Uterus (tissue), 4 donors: ENCODE data around the gene RNU5B-1. TPM values are rescaled to one million over a fixed set of nuclear protein-coding genes. Genes with fewer than 3 reads are reported as not detected.

Experiments used
- DNase-seq, 2 donors: peaks; one replicate each; pipeline ENCODE4 v3.0.0-alpha.2; 2019 to 2020
- H3K27ac ChIP-seq, 2 donors: fragments of 200-600 bp; sonication (generic); 1 replicate in 1 of 2; 2 replicates in 1 of 2; pipeline ENCODE4 v1.5.1; 2016 to 2018
- H3K27me3 ChIP-seq, 2 donors: fragments of 200-600 bp; sonication (generic); one replicate each; pipeline ENCODE4 v1.5.1; 2018 to 2019; ENCODE audit warnings: control low read depth in 1 of 2
- H3K36me3 ChIP-seq, 2 donors: fragments of 200-600 bp; sonication (generic); one replicate each; pipeline ENCODE4 v1.5.1; 2019; ENCODE audit warnings: control low read depth in 1 of 2
- H3K4me1 ChIP-seq, 2 donors: fragments of 200-600 bp; sonication (generic); one replicate each; pipeline ENCODE4 v1.5.1; 2018 to 2019; ENCODE audit warnings: control low read depth in 1 of 2
- H3K4me3 ChIP-seq, 2 donors: fragments of 200-600 bp; sonication (generic); 1 replicate in 1 of 2; 2 replicates in 1 of 2; pipeline ENCODE4 v1.5.1; 2018 to 2019; ENCODE audit warnings: mild to moderate bottlenecking in 1 of 2
- H3K9me3 ChIP-seq, 2 donors: fragments of 200-600 bp; sonication (generic); one replicate each; pipeline ENCODE4 v1.5.1; 2019; ENCODE audit warnings: control low read depth in 1 of 2
- CTCF ChIP-seq, 4 experiments: fragments of 200-600 bp in 2 of 4; fragments of 450-650 bp in 2 of 4; sonication (generic) in 2 of 4; IDR thresholded peaks; one replicate each; pipeline ENCODE4 v1.5.1; 2016 to 2019; ENCODE audit warnings: antibody characterized with exemption in 4 of 4, mild to moderate bottlenecking in 2 of 4, moderate library complexity in 1 of 4
- POLR2A ChIP-seq, 2 donors: fragments of 450-650 bp; IDR thresholded peaks; one replicate each; pipeline ENCODE4 v1.6.1; 2016; ENCODE audit warnings: antibody characterized with exemption in 2 of 2, mild to moderate bottlenecking in 1 of 2, moderate library complexity in 1 of 2
- intact Hi-C: fragments of 100-400 bp; cut with DNase I; formaldehyde crosslinking; loops from one replicate; pipeline ENCODE4 v1.15.1; 2023; ENCODE audit warnings: low total_unique reads
- total RNA-seq, 4 donors: library from RNA; depleted of rRNA in 3 of 4; stranded (reverse); fragments of >200 nt in 3 of 4; gene quantifications; one replicate each; pipeline versions ENCODE4 v1.1.0 to v1.2.4, GENCODE V29; 2014 to 2023
- donor health status: DM: yes; HTN: yes; CAD: no.

Gene RNU5B-1
- total RNA-seq, 4 donors from 2014 or later, result 34.0 TPM; not detected in 3

- no peaks in the 10 kb centered on the region for H3K9me3 ChIP-seq
- TF ChIP-seq CTCF (IDR thresholded peaks at IDR 0.05) (no peak), POLR2A (IDR thresholded peaks at IDR 0.05) (no peak)
- H3K27ac ChIP-seq, result no peak overlapping the region
- no peaks in the 10 kb centered on the region for H3K36me3 ChIP-seq
- no peak for DNase-seq
- intact Hi-C loops, result no loop called here
- no peaks in the 10 kb centered on the region for H3K27me3 ChIP-seq
- no peak overlapping the region for H3K4me3 ChIP-seq
- H3K4me1 ChIP-seq, result no peaks in the 10 kb centered on the region
These were observed 26.0 kb upstream of the RNU5B-1 start for GRCh38 chr15:65278480-65278879.

- no peak for DNase-seq
- intact Hi-C loops, result no loop called here
These were observed 19.0 kb upstream of the RNU5B-1 start for GRCh38 chr15:65285291-65286068.

GRCh38 chr15:65286069-65286703, 18.3 kb upstream of the RNU5B-1 start:
- TF ChIP-seq CTCF (IDR thresholded peaks at IDR 0.05) (no peak), POLR2A (IDR thresholded peaks at IDR 0.05) (no peak)
- DNase-seq, result no peak
- H3K27ac ChIP-seq, result peak overlapping the region; percentile 91 to 93
- no peaks in the 10 kb centered on the region for H3K27me3 ChIP-seq
- peaks cover 0 to 7% of the 10 kb centered on the region in 2 donors for H3K4me1 ChIP-seq
- intact Hi-C loops, result no loop called here
- no peaks in the 10 kb centered on the region for H3K36me3 ChIP-seq
- H3K9me3 ChIP-seq, result no peaks in the 10 kb centered on the region
- peak overlapping the region; percentile 74 to 85 for H3K4me3 ChIP-seq

More at GRCh38 chr15:65285291-65286068, 19.0 kb upstream of the RNU5B-1 start:
- H3K9me3 ChIP-seq, result no peaks in the 10 kb centered on the region
- no peak for TF ChIP-seq CTCF (IDR thresholded peaks at IDR 0.05)
- no peak for TF ChIP-seq POLR2A (IDR thresholded peaks at IDR 0.05)
- peak overlapping the region; percentile 91 to 93 for H3K27ac ChIP-seq
- no peaks in the 10 kb centered on the region for H3K36me3 ChIP-seq
- peaks cover 0 to 7% of the 10 kb centered on the region in 2 donors for H3K4me1 ChIP-seq
- H3K27me3 ChIP-seq, result no peaks in the 10 kb centered on the region
- peak overlapping the region; percentile 74 to 85 for H3K4me3 ChIP-seq

GRCh38 chr15:65286704-65287519, 17.6 kb upstream of the RNU5B-1 start, which contains the start of gene PARP16:
TSS of gene PARP16 (minus strand) at chr15:65286883. CDS start at chr15:65286426, 457 bp downstream.
- Histone ChIP-seq H3K27ac (peak within 1 kb of the TSS; percentile 91 to 93), H3K4me3 (peak within 1 kb of the TSS; percentile 74 to 85), H3K9me3 (no peaks in the 10 kb centered on the region), H3K27me3 (no peaks in the 10 kb centered on the region), H3K36me3 (no peaks in the 10 kb centered on the region), H3K4me1 (peaks cover 0 to 7% of the 10 kb centered on the region in 2 donors)
- peak; percentile 91 to 92 for DNase-seq
- TF ChIP-seq CTCF (IDR thresholded peaks at IDR 0.05) (peak; percentile 50 to 88 (median 82)), POLR2A (IDR thresholded peaks at IDR 0.05) (peak; percentile 78 to 93)
- intact Hi-C loops, result no loop called here
